Heart left ventricle (tissue), 13 donors: Measurements from ENCODE around the gene MRTFA.
"Not testable (repeated sequence)": the region's sequence is repeated elsewhere in the genome, so short reads cannot be mapped to it uniquely, and the experiment has no call there.

Experiments
- CTCF ChIP-seq, 12 donors: fragments of 200-600 bp; sonication (generic) in 4 of 12; IDR thresholded peaks; one replicate each; pipeline versions ENCODE4 v1.5.0 to v1.8.0; 2018 to 2022; ENCODE audit warnings: antibody characterized with exemption in 12 of 12, mild to moderate bottlenecking in 5 of 12
- POLR2A ChIP-seq, 2 donors: fragments of 450-650 bp; IDR thresholded peaks; one replicate each; pipeline ENCODE4 v1.6.1; 2017; ENCODE audit warnings: antibody characterized with exemption in 2 of 2, mild to moderate bottlenecking in 2 of 2, moderate library complexity in 2 of 2
- donor health status: ischemic (EF 13 %, LVEDD 7.1; RV severe dilation, severe dysfunction).
- donor health status: DM: no; HTN: yes; CAD: no.
- donor health status: DM: no; HTN: no; CAD: no.
- donor health status: ischemic (EF 25% LVEDD 6.9; RV normal size, moderate dysfunction).
- donor health status: ischemic (EF 25% LVEDD 5.7; RV mildly dilated, moderate dysfunction).
- donor health status: ischemic (EF 35%, LVEDD 5.7; RV mildly dilated, moderate dysfunction).
- donor health status: nonischemic (EF 11% LVEDD 7.7; RV severe dilation, severe dysfunction).
- donor health status: DM: yes; HTN: yes; CAD: no.
- donor health status: PGD.
- donor health status: ischemic (EF 29% LVEDD 5.4; RV normal size, mild dysfunction).
- donor health status: nonischemic (EF 23%, LVEDD 6.1; RV moderate dilation, normal function).

GRCh38 chr22:40625281-40625680 lies 11.2 kb downstream of the MRTFA start:
- not testable (repeated sequence) for TF ChIP-seq POLR2A, CTCF (IDR thresholded peaks at IDR 0.05)
